GM12801 (cell line): Measurements from ENCODE around the gene SELENOP.

Experiments
- TF ChIP-seq, protein P1 (sequence below): IDR thresholded peaks from one replicate; pipeline ENCODE4 v1.5.1; 2011; ENCODE audit warnings: control low read depth; ENCODE audit not compliant: insufficient read length; ENCODE audit errors: extremely low read depth

The SELENOP gene

DNA sequence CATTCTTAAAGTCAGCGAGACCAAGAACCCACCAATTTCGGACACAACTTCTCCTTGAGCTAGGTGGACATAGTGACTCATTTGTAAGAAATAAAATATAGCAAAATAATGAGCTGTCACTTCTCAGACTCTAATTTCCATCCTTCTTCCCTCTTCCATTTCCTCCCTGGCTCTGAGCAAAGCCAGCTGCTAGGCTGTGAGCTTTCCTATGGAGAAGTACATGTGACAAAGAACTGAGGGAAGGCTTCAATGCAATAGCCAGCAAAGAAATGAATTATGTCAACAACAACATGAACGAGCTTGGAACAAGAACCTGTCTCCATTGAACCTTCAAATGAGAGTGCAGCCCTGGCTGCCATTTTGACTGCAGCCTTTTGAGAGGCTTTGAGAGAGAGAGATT, 25.9 kb upstream of the SELENOP start:
- TF ChIP-seq, protein P1, sequence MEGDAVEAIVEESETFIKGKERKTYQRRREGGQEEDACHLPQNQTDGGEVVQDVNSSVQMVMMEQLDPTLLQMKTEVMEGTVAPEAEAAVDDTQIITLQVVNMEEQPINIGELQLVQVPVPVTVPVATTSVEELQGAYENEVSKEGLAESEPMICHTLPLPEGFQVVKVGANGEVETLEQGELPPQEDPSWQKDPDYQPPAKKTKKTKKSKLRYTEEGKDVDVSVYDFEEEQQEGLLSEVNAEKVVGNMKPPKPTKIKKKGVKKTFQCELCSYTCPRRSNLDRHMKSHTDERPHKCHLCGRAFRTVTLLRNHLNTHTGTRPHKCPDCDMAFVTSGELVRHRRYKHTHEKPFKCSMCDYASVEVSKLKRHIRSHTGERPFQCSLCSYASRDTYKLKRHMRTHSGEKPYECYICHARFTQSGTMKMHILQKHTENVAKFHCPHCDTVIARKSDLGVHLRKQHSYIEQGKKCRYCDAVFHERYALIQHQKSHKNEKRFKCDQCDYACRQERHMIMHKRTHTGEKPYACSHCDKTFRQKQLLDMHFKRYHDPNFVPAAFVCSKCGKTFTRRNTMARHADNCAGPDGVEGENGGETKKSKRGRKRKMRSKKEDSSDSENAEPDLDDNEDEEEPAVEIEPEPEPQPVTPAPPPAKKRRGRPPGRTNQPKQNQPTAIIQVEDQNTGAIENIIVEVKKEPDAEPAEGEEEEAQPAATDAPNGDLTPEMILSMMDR = no peak

DNA sequence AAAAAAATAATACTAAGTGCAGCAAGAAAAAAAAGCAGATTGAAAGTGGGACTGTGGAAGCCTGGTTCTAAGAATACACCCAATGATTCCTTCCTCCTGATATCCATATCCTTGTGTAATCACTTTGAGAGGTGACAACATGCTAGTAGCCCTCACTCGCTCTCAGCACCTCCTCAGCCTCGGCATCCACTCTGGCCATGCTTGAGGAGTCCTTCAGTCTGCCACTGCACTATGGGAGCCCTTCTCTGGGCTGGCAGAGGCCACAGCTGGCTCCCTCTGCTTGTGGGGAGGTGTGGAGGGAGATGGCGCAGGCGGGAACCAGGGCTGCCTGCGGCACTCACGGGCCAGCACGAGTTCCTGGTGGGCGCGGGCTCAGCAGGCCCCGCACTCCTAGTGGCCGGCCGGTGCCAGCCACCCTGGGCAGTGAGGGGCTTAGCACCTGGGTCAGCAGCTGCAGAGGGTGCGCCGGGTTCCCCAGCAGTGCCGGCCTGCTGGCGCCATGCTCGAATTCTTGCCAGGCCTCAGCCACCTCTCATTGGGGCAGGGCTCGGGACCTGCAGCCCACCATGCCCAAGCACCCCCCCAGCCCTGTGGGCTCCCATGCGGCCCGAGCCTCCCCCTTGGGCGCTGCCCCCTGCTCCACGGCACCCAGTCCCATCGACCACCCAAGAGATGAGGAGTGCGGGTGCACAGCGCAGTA, 24.5 kb upstream of the SELENOP start:
- TF ChIP-seq, protein P1 = no peak

DNA sequence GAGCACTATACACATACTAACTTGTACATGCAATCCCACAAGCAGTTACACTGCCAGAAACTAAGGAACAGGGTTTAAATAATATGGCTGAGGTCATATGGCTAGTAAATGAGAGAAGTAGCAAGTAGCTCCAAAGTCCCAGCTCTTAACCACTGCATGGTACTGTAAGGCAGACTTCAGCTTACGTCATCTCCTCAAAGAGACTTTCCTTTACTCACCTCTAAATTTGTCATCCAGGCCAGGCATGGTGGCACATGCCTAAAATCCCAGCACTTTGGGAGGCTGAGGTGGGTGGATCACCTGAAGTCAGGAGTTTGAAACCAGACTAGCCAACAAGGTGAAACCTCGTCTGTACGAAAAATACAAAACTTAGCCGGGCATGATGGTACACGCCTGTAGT, 20.4 kb upstream of the SELENOP start:
- TF ChIP-seq, protein P1 = no peak

DNA sequence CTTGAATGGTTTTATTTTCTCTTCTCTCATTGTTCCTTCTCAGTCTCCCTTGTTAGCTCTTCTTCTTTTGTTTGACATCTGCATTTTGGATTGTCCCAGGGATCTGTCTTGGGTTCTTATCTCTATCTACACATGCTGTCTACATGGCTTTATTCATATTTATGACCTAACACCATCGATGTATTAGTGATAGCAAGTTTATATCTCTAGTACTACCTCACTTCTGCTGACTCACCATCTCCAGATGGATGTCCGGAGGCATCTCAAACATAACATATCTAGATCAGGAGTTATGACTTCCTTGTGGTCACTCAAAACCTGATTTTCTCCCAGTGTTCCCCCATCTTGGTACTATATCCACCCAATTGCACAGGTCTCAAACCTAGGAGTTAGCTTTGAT, 19.2 kb upstream of the SELENOP start:
- TF ChIP-seq, protein P1 = no peak

DNA sequence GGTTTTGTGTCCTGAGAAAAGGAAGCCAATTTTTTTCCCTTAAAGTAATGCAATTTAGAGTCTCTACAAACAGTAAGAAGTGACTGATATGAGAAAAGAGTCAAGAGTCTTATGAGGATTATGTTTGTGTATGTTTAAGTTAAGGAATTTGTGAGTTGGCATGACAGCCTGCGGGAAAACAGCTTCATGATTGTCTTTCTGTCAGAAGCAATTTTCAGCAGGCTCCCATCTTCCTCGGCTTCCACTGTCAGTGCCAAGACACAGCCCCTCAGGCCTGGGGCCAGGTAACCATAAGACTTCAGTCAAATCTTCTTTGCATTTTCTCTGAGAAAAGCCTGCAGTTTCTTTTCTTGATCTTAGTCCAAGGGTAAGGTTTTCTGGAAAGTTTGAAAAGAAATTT, 17.0 kb upstream of the SELENOP start:
- TF ChIP-seq, protein P1 = no peak

DNA sequence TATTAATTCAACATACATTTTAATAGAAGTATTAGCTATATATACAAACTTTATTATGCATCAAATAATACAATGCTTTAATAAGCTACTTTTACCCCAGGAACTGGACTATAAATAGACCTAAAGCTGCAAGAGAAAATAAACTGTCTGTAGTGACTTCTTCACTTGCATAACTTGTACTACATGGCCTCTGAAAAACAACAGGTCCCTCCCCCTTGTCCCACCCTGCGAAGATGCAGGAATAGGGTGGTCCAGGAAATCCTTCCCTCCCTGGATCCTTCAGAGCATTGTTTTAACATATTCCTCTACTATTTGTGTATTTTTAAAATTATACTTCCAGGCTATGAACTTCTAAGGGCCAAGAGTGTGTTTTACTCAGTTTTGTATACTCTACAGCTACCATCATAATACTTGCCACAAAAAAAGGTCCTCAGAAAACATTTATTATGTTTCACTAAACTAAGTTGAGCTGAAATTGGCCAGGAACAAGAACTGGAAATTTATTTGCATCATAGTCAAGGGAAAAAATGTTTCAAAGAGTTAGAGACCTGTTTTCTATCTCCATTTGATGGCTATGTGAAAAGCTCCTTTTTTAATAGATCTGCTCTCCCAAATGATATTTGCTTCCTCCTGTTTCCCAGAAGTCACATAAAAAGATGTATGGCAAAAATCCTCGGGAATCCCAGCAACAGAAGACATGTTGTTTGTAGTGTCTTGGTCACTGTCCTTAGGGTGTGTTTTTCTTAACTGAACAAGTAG, 15.2 kb upstream of the SELENOP start:
- TF ChIP-seq, protein P1 = no peak

DNA sequence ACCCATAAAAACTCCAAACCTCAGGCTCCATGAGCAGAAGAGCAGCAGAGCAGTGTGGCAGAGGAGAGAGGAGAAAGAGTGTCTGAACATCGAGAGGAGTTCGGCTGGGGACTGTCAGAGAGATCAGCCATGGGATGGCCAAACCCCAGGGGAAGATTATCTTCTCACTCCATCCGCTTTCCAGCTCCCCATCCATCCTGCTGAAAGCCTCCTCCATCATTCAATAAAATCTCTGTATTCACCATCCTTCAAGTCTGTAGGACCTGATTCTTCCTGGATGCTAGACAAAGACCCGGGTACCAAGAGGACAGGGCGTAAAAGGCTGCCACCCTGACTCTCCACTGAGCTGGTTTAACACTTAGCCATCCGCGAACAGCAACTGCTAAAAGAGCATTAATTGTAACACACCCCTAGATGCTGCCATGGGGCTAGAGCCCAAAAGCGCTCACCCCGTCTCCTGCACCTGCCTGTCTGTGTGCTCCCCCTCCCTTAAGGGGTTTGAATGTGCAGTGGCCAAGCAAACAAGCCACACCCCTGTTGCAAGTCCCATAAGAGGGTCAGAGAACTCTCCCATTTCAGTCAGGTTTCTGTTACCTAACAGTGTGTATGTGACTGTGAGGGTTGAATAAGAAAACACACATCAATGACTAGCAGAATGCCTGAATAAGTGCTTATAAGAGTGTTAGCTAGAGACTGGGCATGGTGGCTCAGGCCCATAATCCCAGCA, 13.9 kb upstream of the SELENOP start:
- TF ChIP-seq, protein P1 = no peak
